ENCODE measurements around the gene FAF2.

DNA sequence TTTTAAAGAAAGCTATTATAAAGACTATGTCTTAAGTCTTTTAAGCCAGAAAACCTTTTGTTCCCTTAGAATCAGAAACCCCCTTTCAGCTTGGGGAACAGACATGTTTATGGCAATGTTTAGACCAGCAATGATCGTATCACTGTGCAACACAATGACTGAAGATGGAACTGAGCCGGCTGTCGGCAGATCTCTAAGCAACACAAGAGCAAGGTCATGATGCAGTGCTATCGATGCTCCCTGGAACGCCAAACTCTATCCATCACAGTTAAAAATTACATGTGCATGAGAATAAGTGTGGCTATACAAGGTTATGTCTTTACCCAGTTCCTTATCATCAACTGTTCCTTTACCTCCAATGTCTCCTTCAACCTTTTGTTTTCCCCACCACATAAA is 90.8 kb downstream of the FAF2 start:
- TF ChIP-seq, protein P1, sequence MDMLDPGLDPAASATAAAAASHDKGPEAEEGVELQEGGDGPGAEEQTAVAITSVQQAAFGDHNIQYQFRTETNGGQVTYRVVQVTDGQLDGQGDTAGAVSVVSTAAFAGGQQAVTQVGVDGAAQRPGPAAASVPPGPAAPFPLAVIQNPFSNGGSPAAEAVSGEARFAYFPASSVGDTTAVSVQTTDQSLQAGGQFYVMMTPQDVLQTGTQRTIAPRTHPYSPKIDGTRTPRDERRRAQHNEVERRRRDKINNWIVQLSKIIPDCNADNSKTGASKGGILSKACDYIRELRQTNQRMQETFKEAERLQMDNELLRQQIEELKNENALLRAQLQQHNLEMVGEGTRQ (IDR thresholded peaks at IDR 0.05) = no peak
- no peak for TF ChIP-seq POLR2A (IDR thresholded peaks at IDR 0.05; ENCODE audit: low read length)
- TF ChIP-seq, protein P2, sequence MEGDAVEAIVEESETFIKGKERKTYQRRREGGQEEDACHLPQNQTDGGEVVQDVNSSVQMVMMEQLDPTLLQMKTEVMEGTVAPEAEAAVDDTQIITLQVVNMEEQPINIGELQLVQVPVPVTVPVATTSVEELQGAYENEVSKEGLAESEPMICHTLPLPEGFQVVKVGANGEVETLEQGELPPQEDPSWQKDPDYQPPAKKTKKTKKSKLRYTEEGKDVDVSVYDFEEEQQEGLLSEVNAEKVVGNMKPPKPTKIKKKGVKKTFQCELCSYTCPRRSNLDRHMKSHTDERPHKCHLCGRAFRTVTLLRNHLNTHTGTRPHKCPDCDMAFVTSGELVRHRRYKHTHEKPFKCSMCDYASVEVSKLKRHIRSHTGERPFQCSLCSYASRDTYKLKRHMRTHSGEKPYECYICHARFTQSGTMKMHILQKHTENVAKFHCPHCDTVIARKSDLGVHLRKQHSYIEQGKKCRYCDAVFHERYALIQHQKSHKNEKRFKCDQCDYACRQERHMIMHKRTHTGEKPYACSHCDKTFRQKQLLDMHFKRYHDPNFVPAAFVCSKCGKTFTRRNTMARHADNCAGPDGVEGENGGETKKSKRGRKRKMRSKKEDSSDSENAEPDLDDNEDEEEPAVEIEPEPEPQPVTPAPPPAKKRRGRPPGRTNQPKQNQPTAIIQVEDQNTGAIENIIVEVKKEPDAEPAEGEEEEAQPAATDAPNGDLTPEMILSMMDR (IDR thresholded peaks at IDR 0.05) = no peak
- TF ChIP-seq, protein P3, sequence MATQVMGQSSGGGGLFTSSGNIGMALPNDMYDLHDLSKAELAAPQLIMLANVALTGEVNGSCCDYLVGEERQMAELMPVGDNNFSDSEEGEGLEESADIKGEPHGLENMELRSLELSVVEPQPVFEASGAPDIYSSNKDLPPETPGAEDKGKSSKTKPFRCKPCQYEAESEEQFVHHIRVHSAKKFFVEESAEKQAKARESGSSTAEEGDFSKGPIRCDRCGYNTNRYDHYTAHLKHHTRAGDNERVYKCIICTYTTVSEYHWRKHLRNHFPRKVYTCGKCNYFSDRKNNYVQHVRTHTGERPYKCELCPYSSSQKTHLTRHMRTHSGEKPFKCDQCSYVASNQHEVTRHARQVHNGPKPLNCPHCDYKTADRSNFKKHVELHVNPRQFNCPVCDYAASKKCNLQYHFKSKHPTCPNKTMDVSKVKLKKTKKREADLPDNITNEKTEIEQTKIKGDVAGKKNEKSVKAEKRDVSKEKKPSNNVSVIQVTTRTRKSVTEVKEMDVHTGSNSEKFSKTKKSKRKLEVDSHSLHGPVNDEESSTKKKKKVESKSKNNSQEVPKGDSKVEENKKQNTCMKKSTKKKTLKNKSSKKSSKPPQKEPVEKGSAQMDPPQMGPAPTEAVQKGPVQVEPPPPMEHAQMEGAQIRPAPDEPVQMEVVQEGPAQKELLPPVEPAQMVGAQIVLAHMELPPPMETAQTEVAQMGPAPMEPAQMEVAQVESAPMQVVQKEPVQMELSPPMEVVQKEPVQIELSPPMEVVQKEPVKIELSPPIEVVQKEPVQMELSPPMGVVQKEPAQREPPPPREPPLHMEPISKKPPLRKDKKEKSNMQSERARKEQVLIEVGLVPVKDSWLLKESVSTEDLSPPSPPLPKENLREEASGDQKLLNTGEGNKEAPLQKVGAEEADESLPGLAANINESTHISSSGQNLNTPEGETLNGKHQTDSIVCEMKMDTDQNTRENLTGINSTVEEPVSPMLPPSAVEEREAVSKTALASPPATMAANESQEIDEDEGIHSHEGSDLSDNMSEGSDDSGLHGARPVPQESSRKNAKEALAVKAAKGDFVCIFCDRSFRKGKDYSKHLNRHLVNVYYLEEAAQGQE (IDR thresholded peaks at IDR 0.05) = no peak
- TF ChIP-seq JUNB (IDR thresholded peaks at IDR 0.05) = no peak
- TF ChIP-seq, protein P4, sequence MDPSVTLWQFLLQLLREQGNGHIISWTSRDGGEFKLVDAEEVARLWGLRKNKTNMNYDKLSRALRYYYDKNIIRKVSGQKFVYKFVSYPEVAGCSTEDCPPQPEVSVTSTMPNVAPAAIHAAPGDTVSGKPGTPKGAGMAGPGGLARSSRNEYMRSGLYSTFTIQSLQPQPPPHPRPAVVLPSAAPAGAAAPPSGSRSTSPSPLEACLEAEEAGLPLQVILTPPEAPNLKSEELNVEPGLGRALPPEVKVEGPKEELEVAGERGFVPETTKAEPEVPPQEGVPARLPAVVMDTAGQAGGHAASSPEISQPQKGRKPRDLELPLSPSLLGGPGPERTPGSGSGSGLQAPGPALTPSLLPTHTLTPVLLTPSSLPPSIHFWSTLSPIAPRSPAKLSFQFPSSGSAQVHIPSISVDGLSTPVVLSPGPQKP (IDR thresholded peaks at IDR 0.05; ENCODE audit: low read depth, low read length) = no peak
- TF ChIP-seq FOSL2 (IDR thresholded peaks at IDR 0.05) = no peak
- no peak for TF ChIP-seq FOSL2 (CRISPR knock-in tag; IDR thresholded peaks at IDR 0.05)
- TF ChIP-seq RFX5 (IDR thresholded peaks at IDR 0.05) = no peak
- TF ChIP-seq, protein P5, sequence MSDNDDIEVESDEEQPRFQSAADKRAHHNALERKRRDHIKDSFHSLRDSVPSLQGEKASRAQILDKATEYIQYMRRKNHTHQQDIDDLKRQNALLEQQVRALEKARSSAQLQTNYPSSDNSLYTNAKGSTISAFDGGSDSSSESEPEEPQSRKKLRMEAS (IDR thresholded peaks at IDR 0.05) = no peak
